Liver (tissue), 9 donors: Measurements from ENCODE around the gene SNRK. TPM values are rescaled to one million over a fixed set of nuclear protein-coding genes. Genes with fewer than 3 reads are reported as not detected.

Experiments used
- DNase-seq: peaks from one replicate; pipeline ENCODE4 v3.0.0-alpha.2; 2017; ENCODE audit warnings: low spot score
- H3K27ac ChIP-seq, 2 donors: one replicate each; pipeline ENCODE4 v1.7.0; 2013; ENCODE audit warnings: inconsistent platforms in 2 of 2, low read length in 2 of 2, control low read depth in 1 of 2, low read depth in 1 of 2, mild to moderate bottlenecking in 1 of 2
- H3K27me3 ChIP-seq, 4 donors: one replicate each; pipeline versions ENCODE4 v1.6.1 to v1.7.0; 2013; ENCODE audit warnings: low read length in 3 of 4, inconsistent platforms in 1 of 4, mild to moderate bottlenecking in 1 of 4, moderate library complexity in 1 of 4; ENCODE audit not compliant: control insufficient read depth in 4 of 4, insufficient read depth in 4 of 4
- H3K36me3 ChIP-seq, 4 donors: one replicate each; pipeline versions ENCODE4 v1.6.1 to v1.7.0; 2013; ENCODE audit warnings: low read length in 3 of 4, mild to moderate bottlenecking in 3 of 4, low read depth in 1 of 4, moderate library complexity in 1 of 4; ENCODE audit not compliant: control insufficient read depth in 4 of 4, insufficient read depth in 3 of 4
- H3K4me1 ChIP-seq, 4 donors: one replicate each; pipeline versions ENCODE4 v1.6.1 to v1.7.0; 2013; ENCODE audit warnings: low read length in 3 of 4, mild to moderate bottlenecking in 3 of 4, moderate library complexity in 1 of 4; ENCODE audit not compliant: control insufficient read depth in 4 of 4, insufficient read depth in 4 of 4
- H3K4me3 ChIP-seq, 3 donors: one replicate each; pipeline versions ENCODE4 v1.6.1 to v1.7.0; 2013; ENCODE audit warnings: low read length in 3 of 3, control low read depth in 1 of 3, low read depth in 1 of 3, mild to moderate bottlenecking in 1 of 3
- H3K9ac ChIP-seq, 2 donors: one replicate each; pipeline ENCODE4 v1.7.0; 2013; ENCODE audit warnings: low read length in 2 of 2, mild to moderate bottlenecking in 2 of 2, moderate library complexity in 2 of 2, control low read depth in 1 of 2, low read depth in 1 of 2
- H3K9me3 ChIP-seq, 4 donors: one replicate each; pipeline versions ENCODE4 v1.6.1 to v1.7.0; 2013; ENCODE audit warnings: low read length in 3 of 4; ENCODE audit not compliant: control insufficient read depth in 4 of 4
- CTCF ChIP-seq: fragments of 150-350 bp; IDR thresholded peaks from 2 replicates; pipeline ENCODE4 v1.5.1; 2017; ENCODE audit warnings: improper control_type of control experiment, low read depth, low read length; ENCODE audit not compliant: missing input control
- EGR1 ChIP-seq, 2 donors: IDR thresholded peaks; 2 replicates each; pipeline ENCODE4 v1.6.1; 2016 to 2018; ENCODE audit warnings: antibody characterized with exemption in 2 of 2, low read depth in 2 of 2
- FOXA1 ChIP-seq: IDR thresholded peaks from 2 replicates; pipeline ENCODE4 v1.6.1; 2016; ENCODE audit warnings: antibody characterized with exemption
- FOXA2 ChIP-seq: IDR thresholded peaks from 2 replicates; pipeline ENCODE4 v1.6.1; 2016; ENCODE audit warnings: antibody characterized with exemption
- GABPA ChIP-seq, 2 donors: IDR thresholded peaks in 1 of 2; conservative IDR thresholded peaks in 1 of 2; 2 replicates each; pipeline ENCODE4 v1.6.1; 2016; ENCODE audit warnings: antibody characterized with exemption in 2 of 2, mild to moderate bottlenecking in 1 of 2, moderate library complexity in 1 of 2
- HNF4A ChIP-seq, 2 donors: conservative IDR thresholded peaks; 2 replicates each; pipeline ENCODE4 v1.6.1; 2016; ENCODE audit warnings: antibody characterized with exemption in 2 of 2, mild to moderate bottlenecking in 2 of 2
- HNF4G ChIP-seq: IDR thresholded peaks from 2 replicates; pipeline ENCODE4 v1.6.1; 2016; ENCODE audit warnings: antibody characterized with exemption
- JUND ChIP-seq, 2 donors: IDR thresholded peaks; 2 replicates each; pipeline ENCODE4 v1.6.1; 2016; ENCODE audit warnings: antibody characterized with exemption in 2 of 2
- MAX ChIP-seq: IDR thresholded peaks from 2 replicates; pipeline ENCODE4 v1.6.1; 2016; ENCODE audit warnings: antibody characterized with exemption
- NR2F2 ChIP-seq: IDR thresholded peaks from 2 replicates; pipeline ENCODE4 v1.6.1; 2016; ENCODE audit warnings: antibody characterized with exemption
- RAD21 ChIP-seq, 2 donors: IDR thresholded peaks; 2 replicates each; pipeline ENCODE4 v1.6.1; 2016; ENCODE audit warnings: antibody characterized with exemption in 2 of 2, mild to moderate bottlenecking in 2 of 2
- REST ChIP-seq: IDR thresholded peaks from 2 replicates; pipeline ENCODE4 v1.6.1; 2016; ENCODE audit warnings: antibody characterized with exemption, mild to moderate bottlenecking
- RXRA ChIP-seq, 2 donors: IDR thresholded peaks; 2 replicates each; pipeline ENCODE4 v1.6.1; 2017 to 2018; ENCODE audit warnings: antibody characterized with exemption in 2 of 2, mild to moderate bottlenecking in 1 of 2
- SP1 ChIP-seq: IDR thresholded peaks from 2 replicates; pipeline ENCODE4 v1.6.1; 2018; ENCODE audit warnings: antibody characterized with exemption, mild to moderate bottlenecking
- TAF1 ChIP-seq: conservative IDR thresholded peaks from 2 replicates; pipeline ENCODE4 v1.6.1; 2016; ENCODE audit warnings: antibody characterized with exemption, mild to moderate bottlenecking
- YY1 ChIP-seq: IDR thresholded peaks from 2 replicates; pipeline ENCODE4 v1.6.1; 2016; ENCODE audit warnings: antibody characterized with exemption, mild to moderate bottlenecking
- WGBS: extraction: QIAGEN DNeasy Blood & Tissue Kit; methylation state at CpG from one replicate; pipeline ENCODE4 v1.1.7; 2013; 5-methylcytosine and 5-hydroxymethylcytosine counted together
- polyA plus RNA-seq, 2 donors: library from polyadenylated mRNA; stranded (reverse) in 1 of 2; unstranded in 1 of 2; fragments of 200-250 nt in 1 of 2; fragments of >200 nt in 1 of 2; fragmentation: Nextera tagmentation in 1 of 2; extraction: Ambion mirVana in 1 of 2; gene quantifications; one replicate each; pipeline versions ENCODE4 v1.2.1 to v1.2.3, GENCODE V29; 2013 to 2015
- total RNA-seq, 2 donors: library from RNA; depleted of rRNA; stranded (reverse); fragments of >200 nt; gene quantifications; one replicate each; pipeline ENCODE4 v1.2.3, GENCODE V29; 2014
- TF ChIP-seq, protein P1 (sequence below): IDR thresholded peaks from 2 replicates; pipeline ENCODE4 v1.6.1; 2016; ENCODE audit warnings: antibody characterized with exemption
- TF ChIP-seq, protein P2 (sequence below): IDR thresholded peaks from 2 replicates; pipeline ENCODE4 v1.6.1; 2016; ENCODE audit warnings: antibody characterized with exemption
- donor health status: healthy.
- donor health status: healthy.
- donor health status: healthy.
- donor health status: healthy.
- donor health status: healthy.

SNRK gene
- total and polyA plus RNA-seq, 4 donors, result 5.8 to 28.5 (median 14.6) TPM

GRCh38 chr3:43348852-43349574 lies 62.7 kb downstream of the SNRK start:
- no peak overlapping the region for H3K27ac ChIP-seq
- H3K36me3 ChIP-seq, result peaks cover 6 to 53% (median 29%) of the 10 kb centered on the region in 4 donors
- no peak overlapping the region for H3K4me3 ChIP-seq
- WGBS, result 74% methylated on average over 4 of the region's 4 CpGs
- no peak for TF ChIP-seq SP1
- TF ChIP-seq HNF4G, result no peak
- TF ChIP-seq, protein P1, sequence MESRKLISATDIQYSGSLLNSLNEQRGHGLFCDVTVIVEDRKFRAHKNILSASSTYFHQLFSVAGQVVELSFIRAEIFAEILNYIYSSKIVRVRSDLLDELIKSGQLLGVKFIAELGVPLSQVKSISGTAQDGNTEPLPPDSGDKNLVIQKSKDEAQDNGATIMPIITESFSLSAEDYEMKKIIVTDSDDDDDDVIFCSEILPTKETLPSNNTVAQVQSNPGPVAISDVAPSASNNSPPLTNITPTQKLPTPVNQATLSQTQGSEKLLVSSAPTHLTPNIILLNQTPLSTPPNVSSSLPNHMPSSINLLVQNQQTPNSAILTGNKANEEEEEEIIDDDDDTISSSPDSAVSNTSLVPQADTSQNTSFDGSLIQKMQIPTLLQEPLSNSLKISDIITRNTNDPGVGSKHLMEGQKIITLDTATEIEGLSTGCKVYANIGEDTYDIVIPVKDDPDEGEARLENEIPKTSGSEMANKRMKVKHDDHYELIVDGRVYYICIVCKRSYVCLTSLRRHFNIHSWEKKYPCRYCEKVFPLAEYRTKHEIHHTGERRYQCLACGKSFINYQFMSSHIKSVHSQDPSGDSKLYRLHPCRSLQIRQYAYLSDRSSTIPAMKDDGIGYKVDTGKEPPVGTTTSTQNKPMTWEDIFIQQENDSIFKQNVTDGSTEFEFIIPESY, result no peak
- TF ChIP-seq NR2F2, result no peak
- TF ChIP-seq CTCF, result no peak
- TF ChIP-seq TAF1, result no peak
- no peak for TF ChIP-seq HNF4A (conservative IDR thresholded peaks at IDR 0.05)
- no peak for TF ChIP-seq JUND (IDR thresholded peaks at IDR 0.05)
- no peak for TF ChIP-seq FOXA2
- no peak for TF ChIP-seq REST
- no peak for TF ChIP-seq MAX
- TF ChIP-seq EGR1 (IDR thresholded peaks at IDR 0.05; ENCODE audit: low read depth in 2 of 2), result no peak
- no peak for TF ChIP-seq RXRA (IDR thresholded peaks at IDR 0.05)
- no peak for TF ChIP-seq RAD21 (IDR thresholded peaks at IDR 0.05)
- no peak for TF ChIP-seq FOXA1
- no peak for TF ChIP-seq YY1
- TF ChIP-seq, protein P2, sequence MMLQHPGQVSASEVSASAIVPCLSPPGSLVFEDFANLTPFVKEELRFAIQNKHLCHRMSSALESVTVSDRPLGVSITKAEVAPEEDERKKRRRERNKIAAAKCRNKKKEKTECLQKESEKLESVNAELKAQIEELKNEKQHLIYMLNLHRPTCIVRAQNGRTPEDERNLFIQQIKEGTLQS, result no peak
- no peak for TF ChIP-seq GABPA (IDR thresholded peaks at IDR 0.05 in 1 of 2, conservative IDR thresholded peaks at IDR 0.05 in 1 of 2)
- no peak for DNase-seq
- no peak overlapping the region for H3K9ac ChIP-seq
- peaks cover 2 to 6% (median 5%) of the 10 kb centered on the region in 4 donors for H3K4me1 ChIP-seq
- peaks cover 0 to 4% (median 0%) of the 10 kb centered on the region in 4 donors for H3K9me3 ChIP-seq
- no peaks in the 10 kb centered on the region for H3K27me3 ChIP-seq
